Endothelial cell of umbilical vein (primary cell): ENCODE data around the gene ENO4. TPM values are rescaled to one million over a fixed set of nuclear protein-coding genes. Genes with fewer than 3 reads are reported as not detected.

Experiments used
- BruUV-seq: library from RNA; stranded (reverse); fragments of 400-500 nt; replicated peaks from 2 replicates; lab custom pipeline; 2021; lab: Mats Ljungman, UMichigan
- CTCF ChIA-PET: fragments of 300-600, 350-600 bp; sonication (Branson Sonifier 250); formaldehyde crosslinking; loops from one replicate; lab custom pipeline; 2021; ENCODE audit warnings: antibody characterized with exemption, inconsistent platforms; lab: Charles Lee
- POLR2A ChIA-PET: fragments of 300-600, 350-600 bp; sonication (Branson Sonifier 250); formaldehyde crosslinking; loops from one replicate; lab custom pipeline; 2021; ENCODE audit warnings: antibody characterized with exemption, inconsistent platforms; lab: Charles Lee
- DNase-seq: peaks from one replicate; pipeline ENCODE4 v3.0.0-alpha.2; 2011; ENCODE audit warnings: low read depth, low spot score
- FAIRE-seq: peaks from 2 replicates; lab custom pipeline; 2011; peaks lifted over from hg19 to GRCh38; lab: Jason Lieb, UNC
- H2AFZ ChIP-seq: 2 replicates; pipeline ENCODE4 v1.6.0; 2012; ENCODE audit warnings: low read depth, low read length, control low read depth, inconsistent platforms
- H3K27ac ChIP-seq: 2 replicates; pipeline ENCODE4 v1.5.1; 2011; ENCODE audit warnings: low read depth, mild to moderate bottlenecking, control low read depth, low read length, moderate library complexity; ENCODE audit not compliant: insufficient read depth
- H3K27me3 ChIP-seq, 2 experiments: 2 replicates each; pipeline versions ENCODE4 v1.6.0 to v1.6.1; 2011; ENCODE audit warnings: low read length in 2 of 2, mixed read lengths in 1 of 2; ENCODE audit not compliant: control insufficient read depth in 2 of 2, insufficient read depth in 2 of 2
- H3K36me3 ChIP-seq, 2 experiments: 2 replicates in 1 of 2; 3 replicates in 1 of 2; pipeline ENCODE4 v1.5.1; 2011; ENCODE audit warnings: low read length in 2 of 2, mild to moderate bottlenecking in 1 of 2, moderate library complexity in 1 of 2; ENCODE audit not compliant: control insufficient read depth in 2 of 2, insufficient read depth in 2 of 2; ENCODE audit errors: extremely low read depth in 1 of 2
- H3K4me1 ChIP-seq: 3 replicates; pipeline ENCODE4 v1.5.1; 2011; ENCODE audit warnings: mild to moderate bottlenecking, low read length; ENCODE audit not compliant: control insufficient read depth, insufficient read depth; ENCODE audit errors: extremely low read depth
- H3K4me2 ChIP-seq: 2 replicates; pipeline ENCODE4 v1.6.1; 2011; ENCODE audit warnings: low read length, control low read depth, mixed read lengths; ENCODE audit not compliant: insufficient read depth
- H3K4me3 ChIP-seq, 3 experiments: fragments of 200-600 bp in 1 of 3; sonication (generic), shearing (Covaris generic) in 1 of 3; replicated peaks in 1 of 3; 2 replicates each; pipeline ENCODE4 v1.5.1; 2011 to 2016; ENCODE audit warnings: control low read depth in 3 of 3, low read length in 3 of 3, mild to moderate bottlenecking in 2 of 3, inconsistent platforms in 1 of 3, low read depth in 1 of 3, moderate library complexity in 1 of 3; ENCODE audit not compliant: insufficient read depth in 1 of 3
- H3K79me2 ChIP-seq: 2 replicates; pipeline ENCODE4 v1.6.0; 2012; ENCODE audit warnings: low read length, inconsistent platforms; ENCODE audit not compliant: control insufficient read depth, insufficient read depth
- H3K9ac ChIP-seq: replicated peaks from 2 replicates; pipeline ENCODE3; 2011; ENCODE audit warnings: low read length, control low read depth; ENCODE audit not compliant: insufficient read depth; ENCODE audit errors: extremely low read depth
- H3K9me1 ChIP-seq: replicated peaks from 3 replicates; pipeline ENCODE4 v1.6.0; 2011; ENCODE audit warnings: mild to moderate bottlenecking, low read length; ENCODE audit not compliant: control insufficient read depth, insufficient read depth; ENCODE audit errors: extremely low read depth
- H3K9me3 ChIP-seq: replicated peaks from 2 replicates; pipeline ENCODE4 v1.5.1; 2012; ENCODE audit warnings: low read length, inconsistent platforms; ENCODE audit not compliant: control insufficient read depth, insufficient read depth
- H4K20me1 ChIP-seq: replicated peaks from 2 replicates; pipeline ENCODE3; 2011; ENCODE audit warnings: mild to moderate bottlenecking, low read length; ENCODE audit not compliant: control insufficient read depth, insufficient read depth; ENCODE audit errors: extremely low read depth
- EZH2 ChIP-seq: IDR thresholded peaks from 2 replicates; pipeline ENCODE4 v1.6.1; 2012; ENCODE audit warnings: borderline replicate concordance, low read depth, mild to moderate bottlenecking, moderate library complexity, low read length, inconsistent platforms; ENCODE audit not compliant: severe bottlenecking
- FOS ChIP-seq: IDR thresholded peaks from 2 replicates; pipeline ENCODE4 v1.6.1; 2011; ENCODE audit warnings: mild to moderate bottlenecking, low read length, moderate library complexity, borderline replicate concordance; ENCODE audit not compliant: insufficient read depth
- GATA2 ChIP-seq: IDR thresholded peaks from 2 replicates; pipeline ENCODE4 v1.7.0; 2011; ENCODE audit warnings: low read depth, mild to moderate bottlenecking, moderate library complexity, mixed read lengths, low read length; ENCODE audit not compliant: insufficient read length, insufficient read depth
- JUN ChIP-seq: IDR thresholded peaks from 2 replicates; pipeline ENCODE4 v1.6.1; 2011; ENCODE audit warnings: borderline replicate concordance, low read depth; ENCODE audit not compliant: insufficient read length, insufficient read depth
- MYC ChIP-seq: IDR thresholded peaks from one replicate; pipeline ENCODE4 v1.6.1; 2011; ENCODE audit warnings: mild to moderate bottlenecking, low read depth, low read length
- POLR2A ChIP-seq: IDR thresholded peaks from 2 replicates; pipeline ENCODE4 v1.6.1; 2012; ENCODE audit warnings: low read depth, mild to moderate bottlenecking, control low read depth, low read length
- POLR2AphosphoS5 ChIP-seq: IDR thresholded peaks from 2 replicates; pipeline ENCODE4 v1.6.1; 2012; ENCODE audit warnings: low read depth, mild to moderate bottlenecking, control low read depth, low read length, moderate library complexity; ENCODE audit not compliant: insufficient read depth
- dilution Hi-C: fragments of 300-500 bp; cut with MboI; formaldehyde crosslinking; loops from one replicate; pipeline ENCODE4 v1.15.0; 2019; ENCODE audit warnings: low sequenced_read_pairs; ENCODE audit not compliant: extremely low pct_ligation_motif_present
- intact Hi-C: fragments of 100-400 bp; cut with micrococcal nuclease; formaldehyde crosslinking; loops from one replicate; pipeline ENCODE4 v1.10.0; 2022
- polyA plus RNA-seq, 4 experiments: library from polyadenylated mRNA; depleted of rRNA in 3 of 4; stranded (reverse) in 3 of 4; unstranded in 1 of 4; fragments of >200 nt; gene quantifications; 2 replicates each; pipeline versions ENCODE4 v1.2.1 to v1.2.3, GENCODE V29; 2011 to 2012; ENCODE audit warnings: missing spikeins in 1 of 4
- total RNA-seq: library from RNA; stranded (reverse); gene quantifications from 2 replicates; pipeline ENCODE4 v1.2.3, GENCODE V29; 2021
- TF ChIP-seq, protein P1 (sequence below), 2 donors: IDR thresholded peaks; 1 replicate in 1 of 2; 2 replicates in 1 of 2; pipeline ENCODE4 v1.5.1; 2011; ENCODE audit warnings: low read length in 2 of 2, mild to moderate bottlenecking in 2 of 2, moderate library complexity in 2 of 2, control low read depth in 1 of 2, inconsistent platforms in 1 of 2, low read depth in 1 of 2; ENCODE audit not compliant: insufficient read depth in 1 of 2; ENCODE audit errors: extremely low read depth in 1 of 2
- TF ChIP-seq, protein P2 (sequence below): IDR thresholded peaks from 2 replicates; pipeline ENCODE4 v1.6.1; 2011; ENCODE audit not compliant: insufficient read depth, insufficient read length

The ENO4 gene
- total and polyA plus RNA-seq, 2 donors (not counting 3 experiments of a cell fraction or from before 2014, with no cell fraction given): 0.08 TPM; not detected in 1

DNA sequence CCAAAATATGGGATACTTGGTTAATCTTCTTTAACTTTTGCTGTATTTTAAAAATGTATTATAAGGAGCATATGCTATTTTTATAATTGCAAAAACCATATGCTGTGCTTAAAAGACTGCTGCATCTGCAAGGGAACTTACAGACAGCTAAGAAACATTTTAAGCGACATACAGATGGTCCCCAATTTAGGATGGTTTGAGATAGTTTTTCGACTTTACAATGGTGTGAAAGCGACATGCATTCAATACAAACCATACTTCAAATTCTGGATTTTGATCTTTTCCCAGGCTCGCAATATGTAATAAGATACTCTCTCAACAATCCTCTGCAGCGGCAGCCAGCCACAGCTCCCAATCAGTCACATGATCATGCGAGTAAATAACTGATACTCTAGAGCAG, 82.5 kb downstream of the ENO4 start:
- no peaks in the 10 kb centered on the region for H3K79me2 ChIP-seq
- BruUV-seq: no TSS peak
- intact Hi-C loops (no loop called here), dilution Hi-C loops (no loop called here)
- H3K9me3 ChIP-seq: no peaks in the 10 kb centered on the region
- CTCF ChIA-PET: interaction anchor here (1.1 kb wide), 1 partner anchor 16 kb away, joined by 3 read pairs; no protein-coding TSS in a partner anchor
- peaks cover 0 to 3% of the 10 kb centered on the region in 2 experiments for H3K36me3 ChIP-seq
- H3K4me3 ChIP-seq: no peak overlapping the region
- no peaks in the 10 kb centered on the region for H3K9me1 ChIP-seq
- H3K9ac ChIP-seq: no peak overlapping the region
- no peak for TF ChIP-seq GATA2
- TF ChIP-seq FOS: no peak
- TF ChIP-seq, protein P1, sequence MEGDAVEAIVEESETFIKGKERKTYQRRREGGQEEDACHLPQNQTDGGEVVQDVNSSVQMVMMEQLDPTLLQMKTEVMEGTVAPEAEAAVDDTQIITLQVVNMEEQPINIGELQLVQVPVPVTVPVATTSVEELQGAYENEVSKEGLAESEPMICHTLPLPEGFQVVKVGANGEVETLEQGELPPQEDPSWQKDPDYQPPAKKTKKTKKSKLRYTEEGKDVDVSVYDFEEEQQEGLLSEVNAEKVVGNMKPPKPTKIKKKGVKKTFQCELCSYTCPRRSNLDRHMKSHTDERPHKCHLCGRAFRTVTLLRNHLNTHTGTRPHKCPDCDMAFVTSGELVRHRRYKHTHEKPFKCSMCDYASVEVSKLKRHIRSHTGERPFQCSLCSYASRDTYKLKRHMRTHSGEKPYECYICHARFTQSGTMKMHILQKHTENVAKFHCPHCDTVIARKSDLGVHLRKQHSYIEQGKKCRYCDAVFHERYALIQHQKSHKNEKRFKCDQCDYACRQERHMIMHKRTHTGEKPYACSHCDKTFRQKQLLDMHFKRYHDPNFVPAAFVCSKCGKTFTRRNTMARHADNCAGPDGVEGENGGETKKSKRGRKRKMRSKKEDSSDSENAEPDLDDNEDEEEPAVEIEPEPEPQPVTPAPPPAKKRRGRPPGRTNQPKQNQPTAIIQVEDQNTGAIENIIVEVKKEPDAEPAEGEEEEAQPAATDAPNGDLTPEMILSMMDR (IDR thresholded peaks at IDR 0.05; ENCODE audit: extremely low read depth in 1 of 2, insufficient read depth in 1 of 2, low read depth in 1 of 2, low read length in 2 of 2): no peak
- no peak for TF ChIP-seq MYC
- no peak for TF ChIP-seq POLR2AphosphoS5
- TF ChIP-seq, protein P2, sequence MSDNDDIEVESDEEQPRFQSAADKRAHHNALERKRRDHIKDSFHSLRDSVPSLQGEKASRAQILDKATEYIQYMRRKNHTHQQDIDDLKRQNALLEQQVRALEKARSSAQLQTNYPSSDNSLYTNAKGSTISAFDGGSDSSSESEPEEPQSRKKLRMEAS: no peak
- TF ChIP-seq JUN: no peak
- no peak for TF ChIP-seq POLR2A
- no peak for TF ChIP-seq EZH2
- FAIRE-seq: no peak
- DNase-seq: no peak
- no peaks in the 10 kb centered on the region for H3K27me3 ChIP-seq
- H2AFZ ChIP-seq: no peak overlapping the region
- no peaks in the 10 kb centered on the region for H4K20me1 ChIP-seq
- no peak overlapping the region for H3K27ac ChIP-seq
- no peaks in the 10 kb centered on the region for H3K4me1 ChIP-seq
- POLR2A ChIA-PET: no interaction called here
- H3K4me2 ChIP-seq: no peak overlapping the region

Other genes with a start within 250 kb of the ENO4 start
- not detected in 2 replicates for gene PNLIPRP2, start 228.5 kb upstream of the ENO4 start, total RNA-seq
- not detected in 2 replicates for gene PNLIPRP2, start 228.5 kb upstream of the ENO4 start, polyA plus RNA-seq
- gene HSPA12A, start 106.9 kb upstream of the ENO4 start, total RNA-seq: 0.22 and 0.30 TPM in 2 replicates
- 0.24 and 0.29 TPM in 2 replicates for gene HSPA12A, start 106.9 kb upstream of the ENO4 start, polyA plus RNA-seq
- 29.7 and 36.5 TPM in 2 replicates for gene SHTN1, start 155.7 kb downstream of the ENO4 start, total RNA-seq
- gene SHTN1, start 155.7 kb downstream of the ENO4 start, polyA plus RNA-seq: 4.0 and 4.8 TPM in 2 replicates